ENCODE results near the gene GRIN1. TPM values are rescaled to one million over a fixed set of nuclear protein-coding genes. Genes with fewer than 3 reads are reported as not detected.

Gene GRIN1
- total and polyA plus RNA-seq, 2 experiments from 2014 or later: not detected

DNA sequence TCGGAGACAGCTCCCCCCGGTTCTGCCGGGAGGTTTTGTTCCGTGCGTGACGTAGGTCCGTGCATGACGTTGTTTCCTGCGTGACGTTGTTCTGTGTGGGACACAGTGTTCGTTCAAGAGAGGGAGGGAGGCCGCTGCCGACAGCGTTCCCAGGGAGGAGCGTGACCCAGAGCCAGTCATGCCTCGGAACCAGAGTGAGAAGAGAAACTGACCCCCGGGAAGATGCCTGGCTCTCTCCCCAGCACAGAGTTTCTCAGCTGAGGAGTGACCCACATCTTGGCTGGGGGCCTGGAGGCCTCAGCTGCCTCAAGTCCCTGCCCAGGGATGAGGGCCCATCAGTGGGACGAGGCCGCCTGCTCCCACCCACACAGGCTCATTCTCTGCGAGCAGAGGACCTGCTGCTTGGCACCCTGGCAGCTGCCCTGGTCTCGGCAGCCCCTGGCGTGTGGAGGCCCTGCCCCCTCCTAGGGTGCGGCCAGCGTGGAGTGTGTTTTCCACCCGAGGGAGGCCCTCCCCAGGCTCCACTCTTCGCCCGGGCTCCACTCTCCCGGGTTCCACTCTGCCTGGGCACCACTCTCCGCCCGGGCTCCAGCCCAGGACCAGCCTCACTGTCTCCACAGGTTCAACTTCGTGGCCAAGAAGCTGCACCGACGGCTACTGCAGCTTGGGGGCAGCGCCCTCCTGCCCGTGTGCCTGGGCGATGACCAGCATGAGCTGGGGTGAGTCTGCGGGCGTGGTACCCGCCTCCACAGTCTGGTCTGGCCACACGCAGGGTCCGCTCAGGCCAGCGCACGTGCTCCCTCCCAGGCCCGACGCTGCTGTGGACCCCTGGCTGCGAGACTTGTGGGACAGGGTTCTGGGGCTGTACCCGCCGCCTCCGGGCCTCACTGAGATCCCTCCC is 74.5 kb downstream of the GRIN1 start:
- Histone ChIP-seq H3K9me3 (ENCODE audit: low read depth) (no peaks in the 10 kb centered on the region), H4K20me1 (ENCODE audit: insufficient read depth, poor library complexity, severe bottlenecking) (no peaks in the 10 kb centered on the region), H3K4me1 (ENCODE audit: insufficient read depth) (peaks cover 15% of the 10 kb centered on the region), H3K4me3 (no peak overlapping the region), H3K27ac (no peak overlapping the region), H3K4me2 (no peak overlapping the region), H3K79me2 (no peaks in the 10 kb centered on the region), H3K9me2 (replicated peaks; ENCODE audit: insufficient read depth) (no peaks in the 10 kb centered on the region), H2AFZ (no peak overlapping the region), H3K36me3 (replicated peaks; ENCODE audit: insufficient read depth, low read depth) (no peaks in the 10 kb centered on the region), H3K27me3 (no peaks in the 10 kb centered on the region)
- TF ChIP-seq EZH2 (IDR thresholded peaks at IDR 0.05; ENCODE audit: borderline replicate concordance): no peak
- TF ChIP-seq, protein P1, sequence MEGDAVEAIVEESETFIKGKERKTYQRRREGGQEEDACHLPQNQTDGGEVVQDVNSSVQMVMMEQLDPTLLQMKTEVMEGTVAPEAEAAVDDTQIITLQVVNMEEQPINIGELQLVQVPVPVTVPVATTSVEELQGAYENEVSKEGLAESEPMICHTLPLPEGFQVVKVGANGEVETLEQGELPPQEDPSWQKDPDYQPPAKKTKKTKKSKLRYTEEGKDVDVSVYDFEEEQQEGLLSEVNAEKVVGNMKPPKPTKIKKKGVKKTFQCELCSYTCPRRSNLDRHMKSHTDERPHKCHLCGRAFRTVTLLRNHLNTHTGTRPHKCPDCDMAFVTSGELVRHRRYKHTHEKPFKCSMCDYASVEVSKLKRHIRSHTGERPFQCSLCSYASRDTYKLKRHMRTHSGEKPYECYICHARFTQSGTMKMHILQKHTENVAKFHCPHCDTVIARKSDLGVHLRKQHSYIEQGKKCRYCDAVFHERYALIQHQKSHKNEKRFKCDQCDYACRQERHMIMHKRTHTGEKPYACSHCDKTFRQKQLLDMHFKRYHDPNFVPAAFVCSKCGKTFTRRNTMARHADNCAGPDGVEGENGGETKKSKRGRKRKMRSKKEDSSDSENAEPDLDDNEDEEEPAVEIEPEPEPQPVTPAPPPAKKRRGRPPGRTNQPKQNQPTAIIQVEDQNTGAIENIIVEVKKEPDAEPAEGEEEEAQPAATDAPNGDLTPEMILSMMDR (IDR thresholded peaks at IDR 0.05; ENCODE audit: poor library complexity): peak; percentile 12
- no peak for DNase-seq (ENCODE audit: low spot score)
- WGBS (ENCODE audit: low lambda C conversion rate, missing lambda C conversion rate): 95% methylated on average over 42 of the region's 49 CpGs

DNA sequence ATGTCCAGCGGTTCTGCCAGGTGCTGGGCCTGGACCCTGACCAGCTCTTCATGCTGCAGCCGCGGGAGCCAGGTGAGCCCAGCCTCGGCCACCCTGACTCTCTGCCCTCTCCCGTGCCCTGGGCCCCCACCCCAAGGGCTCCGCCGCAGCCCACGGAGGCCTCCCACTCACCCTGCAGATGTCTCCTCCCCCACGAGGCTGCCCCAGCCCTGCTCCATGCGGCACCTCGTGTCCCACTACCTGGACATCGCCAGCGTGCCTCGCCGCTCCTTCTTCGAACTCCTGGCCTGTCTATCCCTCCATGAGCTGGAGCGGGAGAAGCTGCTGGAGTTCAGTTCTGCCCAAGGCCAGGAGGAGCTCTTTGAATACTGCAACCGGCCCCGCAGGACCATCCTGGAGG is 75.7 kb downstream of the GRIN1 start:
- TF ChIP-seq EZH2phosphoT487 (IDR thresholded peaks at IDR 0.05; ENCODE audit: low read depth, severe bottlenecking, unreplicated experiment) (no peak), EZH2 (IDR thresholded peaks at IDR 0.05; ENCODE audit: borderline replicate concordance) (no peak)
- TF ChIP-seq, protein P1 (IDR thresholded peaks at IDR 0.05; ENCODE audit: poor library complexity): no peak
- no peak overlapping the region for H3K4me2 ChIP-seq
- no peaks in the 10 kb centered on the region for H3K79me2 ChIP-seq
- no peak overlapping the region for H3K27ac ChIP-seq
- H3K9me3 ChIP-seq (ENCODE audit: low read depth): no peaks in the 10 kb centered on the region
- peaks cover 22% of the 10 kb centered on the region for H3K4me1 ChIP-seq (ENCODE audit: insufficient read depth)
- H3K36me3 ChIP-seq (replicated peaks; ENCODE audit: insufficient read depth, low read depth): no peaks in the 10 kb centered on the region
- 95% methylated on average over 7 of the region's 19 CpGs for WGBS (ENCODE audit: low lambda C conversion rate, missing lambda C conversion rate)
- DNase-seq (ENCODE audit: low spot score): no peak
- H3K27me3 ChIP-seq: no peaks in the 10 kb centered on the region
- H2AFZ ChIP-seq: no peak overlapping the region
- H4K20me1 ChIP-seq (ENCODE audit: insufficient read depth, poor library complexity, severe bottlenecking): no peaks in the 10 kb centered on the region
- H3K4me3 ChIP-seq: no peak overlapping the region
- no peaks in the 10 kb centered on the region for H3K9me2 ChIP-seq (replicated peaks; ENCODE audit: insufficient read depth)

DNA sequence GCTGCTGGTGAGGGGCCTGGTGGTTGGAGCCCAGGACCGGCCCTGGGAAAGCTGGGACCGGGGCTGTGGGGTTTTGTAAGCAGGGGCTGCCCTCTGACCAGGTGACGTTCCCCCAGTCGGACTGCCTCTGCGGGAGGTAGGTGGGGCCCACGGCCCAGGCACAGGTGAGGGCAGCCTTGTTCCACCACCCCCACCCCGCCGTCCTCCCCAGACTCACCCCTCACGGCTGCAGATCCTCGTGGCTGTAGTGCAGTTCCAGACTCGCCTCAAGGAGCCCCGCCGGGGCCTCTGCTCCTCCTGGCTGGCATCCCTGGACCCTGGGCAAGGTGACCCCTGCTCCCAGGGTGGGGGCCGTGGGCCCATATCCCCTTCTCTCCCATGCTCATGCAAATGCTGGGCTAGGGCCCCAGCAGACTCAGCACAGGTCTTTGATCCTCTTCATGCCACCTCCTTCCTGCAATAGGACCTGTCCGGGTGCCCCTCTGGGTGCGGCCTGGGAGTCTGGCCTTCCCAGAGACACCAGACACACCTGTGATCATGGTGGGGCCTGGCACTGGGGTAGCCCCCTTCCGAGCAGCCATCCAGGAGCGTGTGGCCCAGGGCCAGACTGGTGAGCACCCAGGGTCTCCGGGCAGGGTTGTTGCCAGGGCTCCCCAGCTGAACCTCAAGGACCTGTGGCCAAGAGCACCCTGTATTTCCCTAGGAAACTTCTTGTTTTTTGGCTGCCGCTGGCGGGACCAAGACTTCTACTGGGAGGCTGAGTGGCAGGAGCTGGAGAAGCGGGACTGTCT is 76.4 kb downstream of the GRIN1 start:
- Histone ChIP-seq H3K79me2 (no peaks in the 10 kb centered on the region), H3K4me3 (no peak overlapping the region), H3K4me1 (ENCODE audit: insufficient read depth) (peaks cover 22% of the 10 kb centered on the region), H3K9me2 (replicated peaks; ENCODE audit: insufficient read depth) (no peaks in the 10 kb centered on the region), H4K20me1 (ENCODE audit: insufficient read depth, poor library complexity, severe bottlenecking) (no peaks in the 10 kb centered on the region), H2AFZ (no peak overlapping the region), H3K4me2 (no peak overlapping the region), H3K27ac (no peak overlapping the region), H3K9me3 (ENCODE audit: low read depth) (no peaks in the 10 kb centered on the region), H3K36me3 (replicated peaks; ENCODE audit: insufficient read depth, low read depth) (no peaks in the 10 kb centered on the region), H3K27me3 (no peaks in the 10 kb centered on the region)
- DNase-seq (ENCODE audit: low spot score): no peak
- no peak for TF ChIP-seq EZH2 (IDR thresholded peaks at IDR 0.05; ENCODE audit: borderline replicate concordance)
- TF ChIP-seq, protein P1 (IDR thresholded peaks at IDR 0.05; ENCODE audit: poor library complexity): no peak
- no peak for TF ChIP-seq EZH2phosphoT487 (IDR thresholded peaks at IDR 0.05; ENCODE audit: low read depth, severe bottlenecking, unreplicated experiment)
- 96% methylated on average over 18 of the region's 22 CpGs for WGBS (ENCODE audit: low lambda C conversion rate, missing lambda C conversion rate)

All from hepatocyte (in vitro differentiated cells).